Liver (tissue), 5 donors: ENCODE data around the gene RWDD3. TPM values are rescaled to one million over a fixed set of nuclear protein-coding genes. Genes with fewer than 3 reads are reported as not detected.

Experiments used
- polyA plus RNA-seq, 2 donors: library from polyadenylated mRNA; stranded (reverse) in 1 of 2; unstranded in 1 of 2; fragments of 200-250 nt in 1 of 2; fragments of >200 nt in 1 of 2; fragmentation: Nextera tagmentation in 1 of 2; extraction: Ambion mirVana in 1 of 2; gene quantifications; one replicate each; pipeline versions ENCODE4 v1.2.1 to v1.2.3, GENCODE V29; 2013 to 2015
- total RNA-seq, 2 donors: library from RNA; depleted of rRNA; stranded (reverse); fragments of >200 nt; gene quantifications; one replicate each; pipeline ENCODE4 v1.2.3, GENCODE V29; 2014
- TF ChIP-seq, protein P1 (sequence below): IDR thresholded peaks from 2 replicates; pipeline ENCODE4 v1.6.1; 2016; ENCODE audit warnings: antibody characterized with exemption, mild to moderate bottlenecking
- donor health status: healthy.
- donor health status: healthy.
- donor health status: healthy.

RWDD3 gene
- total and polyA plus RNA-seq, 4 donors: 5.8 to 11.1 (median 7.0) TPM

DNA sequence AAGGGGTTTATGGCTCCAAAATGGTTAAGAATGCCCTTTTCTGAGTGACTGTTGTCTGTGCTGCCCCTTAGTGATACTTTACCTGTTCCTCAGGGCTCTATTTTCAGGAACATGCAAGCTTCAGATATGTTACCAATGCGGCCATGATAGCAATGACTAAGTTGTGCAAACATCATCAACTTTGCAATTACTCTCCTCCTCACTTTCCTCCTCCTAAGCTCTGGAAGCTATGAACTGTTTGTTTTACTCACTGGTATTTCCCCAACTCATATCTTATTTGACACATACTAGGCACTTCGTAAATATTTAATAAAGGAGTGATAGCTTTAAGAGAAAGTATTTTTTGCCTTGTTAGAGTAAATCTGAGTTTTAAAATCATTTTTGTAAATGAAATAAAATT is 53.8 kb downstream of the RWDD3 start (continued):
- TF ChIP-seq, protein P1, sequence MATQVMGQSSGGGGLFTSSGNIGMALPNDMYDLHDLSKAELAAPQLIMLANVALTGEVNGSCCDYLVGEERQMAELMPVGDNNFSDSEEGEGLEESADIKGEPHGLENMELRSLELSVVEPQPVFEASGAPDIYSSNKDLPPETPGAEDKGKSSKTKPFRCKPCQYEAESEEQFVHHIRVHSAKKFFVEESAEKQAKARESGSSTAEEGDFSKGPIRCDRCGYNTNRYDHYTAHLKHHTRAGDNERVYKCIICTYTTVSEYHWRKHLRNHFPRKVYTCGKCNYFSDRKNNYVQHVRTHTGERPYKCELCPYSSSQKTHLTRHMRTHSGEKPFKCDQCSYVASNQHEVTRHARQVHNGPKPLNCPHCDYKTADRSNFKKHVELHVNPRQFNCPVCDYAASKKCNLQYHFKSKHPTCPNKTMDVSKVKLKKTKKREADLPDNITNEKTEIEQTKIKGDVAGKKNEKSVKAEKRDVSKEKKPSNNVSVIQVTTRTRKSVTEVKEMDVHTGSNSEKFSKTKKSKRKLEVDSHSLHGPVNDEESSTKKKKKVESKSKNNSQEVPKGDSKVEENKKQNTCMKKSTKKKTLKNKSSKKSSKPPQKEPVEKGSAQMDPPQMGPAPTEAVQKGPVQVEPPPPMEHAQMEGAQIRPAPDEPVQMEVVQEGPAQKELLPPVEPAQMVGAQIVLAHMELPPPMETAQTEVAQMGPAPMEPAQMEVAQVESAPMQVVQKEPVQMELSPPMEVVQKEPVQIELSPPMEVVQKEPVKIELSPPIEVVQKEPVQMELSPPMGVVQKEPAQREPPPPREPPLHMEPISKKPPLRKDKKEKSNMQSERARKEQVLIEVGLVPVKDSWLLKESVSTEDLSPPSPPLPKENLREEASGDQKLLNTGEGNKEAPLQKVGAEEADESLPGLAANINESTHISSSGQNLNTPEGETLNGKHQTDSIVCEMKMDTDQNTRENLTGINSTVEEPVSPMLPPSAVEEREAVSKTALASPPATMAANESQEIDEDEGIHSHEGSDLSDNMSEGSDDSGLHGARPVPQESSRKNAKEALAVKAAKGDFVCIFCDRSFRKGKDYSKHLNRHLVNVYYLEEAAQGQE: no peak

Other genes with a start within 250 kb of the RWDD3 start
- 1 to 10 TPM; 1.4 to 2.3 TPM for gene ALG14, start 161.3 kb upstream of the RWDD3 start, total RNA-seq
- 10 to 100 TPM in 1 of 2 donors, 1 to 10 TPM in 1; 1.0 to 16.6 TPM for gene ALG14, start 161.3 kb upstream of the RWDD3 start, polyA plus RNA-seq
- gene TLCD4, start 116.9 kb upstream of the RWDD3 start, total RNA-seq: 100 to 1,000 TPM in 1 of 2 donors, 10 to 100 TPM in 1; 78.6 to 131 TPM
- gene TLCD4, start 116.9 kb upstream of the RWDD3 start, polyA plus RNA-seq: 10 to 100 TPM; 24.9 to 92.7 TPM